Activated CD4-positive, CD25-positive, alpha-beta regulatory T cell (primary cell): ENCODE results near the gene DBH.
A peak's percentile ranks its signal among the peaks of the same experiment; 100 is the strongest.
"Not testable (repeated sequence)": the region's sequence is repeated elsewhere in the genome, so short reads cannot be mapped to it uniquely, and the experiment has no call there.

Experiments
- DNase-seq, 4 experiments: peaks; one replicate each; lab custom pipeline; 2025; lab: John Stamatoyannopoulos, UW

Gene DBH

DNA sequence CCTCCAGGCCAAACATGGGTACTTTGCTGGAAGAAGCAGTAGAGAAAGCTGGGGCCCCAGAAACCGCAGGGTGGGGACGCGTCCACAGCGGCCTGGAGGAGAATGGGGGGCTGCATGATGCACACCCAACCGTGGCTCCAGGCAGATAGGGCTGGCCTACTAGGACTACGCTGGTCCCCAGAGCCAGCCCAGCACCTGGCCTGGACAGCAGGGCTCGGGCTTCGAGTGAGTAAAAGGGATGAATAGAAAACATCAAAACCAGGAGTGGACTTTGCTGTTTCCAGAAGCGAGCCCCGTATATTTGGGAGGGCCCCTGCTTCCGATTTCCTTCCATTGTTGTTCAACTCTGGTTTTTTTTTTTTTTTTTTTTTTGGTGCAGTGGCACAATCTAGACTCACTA lies 30.7 kb downstream of the DBH start:
- no peak for DNase-seq

- no peak for DNase-seq
Observed at GRCh38 chr9:133667759-133668450, 31.7 kb downstream of the DBH start.

DNA sequence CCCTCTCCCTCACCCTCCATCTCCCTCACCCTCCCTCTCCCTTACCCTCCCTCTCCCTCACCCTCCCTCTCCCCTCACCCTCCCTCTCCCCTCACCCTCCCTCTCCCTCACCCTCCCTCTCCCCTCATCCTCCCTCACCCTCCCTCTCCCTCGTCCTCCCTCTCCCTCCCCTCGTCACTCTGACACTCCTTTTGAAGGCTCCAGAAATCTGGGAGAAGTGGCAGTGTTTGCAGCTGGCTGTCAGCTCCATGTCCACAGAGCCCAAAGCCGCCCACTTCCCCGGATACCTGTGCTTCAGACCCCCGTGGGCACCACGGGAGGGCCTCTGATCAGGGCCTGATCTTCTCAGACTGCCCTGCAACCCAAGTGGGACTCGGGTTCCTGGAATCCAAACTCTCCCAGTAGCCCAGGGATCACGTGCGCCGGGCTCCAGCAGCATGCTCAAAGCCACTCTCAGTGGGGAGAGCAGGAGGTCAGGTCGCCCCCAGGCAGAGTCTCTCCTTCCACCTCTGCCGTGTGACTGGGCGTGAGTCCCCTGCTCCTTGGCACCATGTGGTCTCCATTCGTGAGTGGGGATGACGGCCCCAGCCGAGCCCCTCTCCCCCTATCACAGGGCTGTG lies 33.1 kb downstream of the DBH start:
- DNase-seq = no peak

DNA sequence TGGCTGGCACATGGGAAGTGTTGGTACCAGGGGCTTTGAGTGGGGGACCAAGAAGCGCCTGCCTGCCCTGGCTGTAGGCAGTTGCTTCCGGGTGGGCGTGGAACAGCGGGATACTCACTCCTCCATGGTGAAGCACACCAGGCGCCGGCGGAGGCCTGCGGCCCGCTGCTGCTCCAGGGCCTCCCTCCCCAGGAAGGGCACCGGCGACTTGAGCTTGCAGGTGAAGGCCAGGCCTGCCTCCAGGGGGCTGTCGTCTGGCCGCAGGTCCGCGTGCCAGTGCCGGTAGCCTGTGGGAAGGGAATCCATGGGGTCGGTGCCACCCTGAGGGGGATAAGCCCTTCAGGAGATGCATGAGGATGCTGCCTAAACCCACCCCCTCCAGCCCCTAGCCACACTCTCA lies 34.3 kb downstream of the DBH start:
- DNase-seq = no peak

GRCh38 chr9:133671371-133671770 lies 35.2 kb downstream of the DBH start:
- no peak for DNase-seq

DNA sequence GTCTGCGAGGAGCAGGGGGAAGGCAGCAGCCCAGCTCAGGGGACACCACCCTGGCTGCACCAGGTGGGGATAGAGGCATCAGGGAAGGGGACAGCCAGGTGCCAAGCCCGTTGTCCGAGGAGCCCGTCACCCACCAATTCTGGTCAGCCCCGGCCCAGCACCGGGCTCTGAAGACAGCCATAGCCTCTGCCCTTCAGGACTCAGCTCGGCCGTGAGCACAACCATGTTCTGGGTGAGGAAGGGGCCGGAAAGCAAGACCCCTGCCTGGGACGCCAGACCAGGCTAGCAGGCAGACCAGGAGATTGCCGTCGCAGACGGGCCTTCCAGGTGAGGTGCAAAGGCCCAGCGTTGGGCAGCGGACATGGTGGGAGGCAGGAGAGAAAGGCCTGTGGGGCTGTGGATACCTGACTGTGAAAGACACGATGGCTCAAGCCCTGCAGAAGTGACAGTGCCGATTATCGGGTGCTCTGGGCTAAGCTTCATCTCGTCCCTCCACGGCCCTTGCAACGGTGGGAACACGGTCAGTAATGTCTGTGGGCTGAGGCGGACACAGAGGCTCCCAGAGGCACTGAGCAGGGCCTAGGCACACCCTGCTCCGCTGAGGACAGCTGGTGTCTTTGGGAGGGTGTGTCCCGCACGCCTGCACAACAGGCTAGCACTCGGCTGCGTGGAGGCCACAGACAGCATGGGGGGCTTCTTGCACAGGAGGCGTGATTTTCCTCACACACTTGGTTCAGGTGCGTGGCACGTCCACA lies 36.5 kb downstream of the DBH start:
- DNase-seq = no peak

- DNase-seq = no peak
Observed at GRCh38 chr9:133673258-133673655, 37.1 kb downstream of the DBH start.

- DNase-seq = no peak
Observed at GRCh38 chr9:133674091-133674490, 37.9 kb downstream of the DBH start.

DNA sequence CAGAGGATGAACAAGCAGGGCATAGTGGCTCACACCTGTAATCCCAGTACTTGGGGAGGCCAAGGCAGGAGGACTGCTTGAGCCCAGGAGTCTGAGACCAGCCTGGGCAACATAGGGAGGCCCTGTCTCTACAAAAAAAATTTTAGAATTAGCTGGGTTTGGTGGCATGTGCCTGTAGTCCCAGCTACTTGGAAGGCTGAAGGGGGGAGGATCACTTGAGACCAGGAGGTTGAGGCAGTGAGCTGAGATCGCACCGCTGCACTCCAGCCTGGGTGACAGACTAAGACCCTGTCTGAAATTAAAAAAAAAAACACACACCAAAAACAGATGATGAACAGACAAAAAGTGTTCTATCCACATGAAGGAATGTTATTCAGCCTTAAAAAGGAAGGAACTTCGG lies 39.6 kb downstream of the DBH start:
- not testable (repeated sequence) for DNase-seq

DNA sequence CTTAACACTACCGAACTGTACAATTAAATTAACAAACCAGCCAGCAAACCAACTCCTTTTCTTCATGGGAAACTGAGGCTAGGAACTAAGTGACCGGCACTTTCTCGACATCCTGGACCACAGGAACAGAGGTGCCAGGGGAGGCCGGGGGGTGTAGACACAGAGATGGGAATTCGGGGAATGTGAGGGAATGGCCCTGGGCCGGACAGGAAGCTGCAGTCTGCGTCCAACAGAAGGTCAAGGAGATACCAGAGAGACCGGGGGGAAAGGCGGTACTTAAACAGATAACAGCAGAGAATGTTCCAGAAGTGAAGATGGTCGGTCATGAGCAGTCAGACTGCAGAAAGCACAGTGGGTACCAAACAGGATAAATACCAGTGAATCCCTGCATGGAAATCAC lies 40.3 kb downstream of the DBH start:
- no peak for DNase-seq

- DNase-seq = peak in 2 of 4 experiments; percentile 30 to 44
Observed at GRCh38 chr9:133677126-133678010, 41.2 kb downstream of the DBH start.

DNA sequence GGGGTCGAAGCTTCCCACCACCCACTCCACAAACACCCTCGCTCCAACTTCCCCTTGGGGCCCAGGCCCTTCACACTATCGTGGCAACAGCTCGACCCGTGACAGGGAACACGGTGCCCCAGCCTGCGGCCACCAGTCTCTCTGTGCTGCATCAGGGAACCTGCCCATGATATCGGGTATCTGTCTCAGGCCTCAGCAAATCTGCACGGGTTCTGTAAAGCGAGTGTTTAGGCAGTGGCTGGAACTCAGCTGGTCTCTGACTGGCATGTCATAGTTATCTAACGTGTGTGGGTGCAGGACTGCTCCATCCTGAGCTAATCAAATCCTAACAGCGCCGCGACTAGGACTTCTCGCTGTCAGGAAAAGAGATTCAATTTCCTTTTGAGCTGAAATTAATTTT lies 42.9 kb downstream of the DBH start:
- no peak for DNase-seq

GRCh38 chr9:133679466-133680061 lies 43.4 kb downstream of the DBH start:
- no peak for DNase-seq

GRCh38 chr9:133680250-133680975 lies 44.2 kb downstream of the DBH start:
- no peak for DNase-seq

- no peak for DNase-seq
Observed at GRCh38 chr9:133680976-133681657, 45.0 kb downstream of the DBH start.

DNA sequence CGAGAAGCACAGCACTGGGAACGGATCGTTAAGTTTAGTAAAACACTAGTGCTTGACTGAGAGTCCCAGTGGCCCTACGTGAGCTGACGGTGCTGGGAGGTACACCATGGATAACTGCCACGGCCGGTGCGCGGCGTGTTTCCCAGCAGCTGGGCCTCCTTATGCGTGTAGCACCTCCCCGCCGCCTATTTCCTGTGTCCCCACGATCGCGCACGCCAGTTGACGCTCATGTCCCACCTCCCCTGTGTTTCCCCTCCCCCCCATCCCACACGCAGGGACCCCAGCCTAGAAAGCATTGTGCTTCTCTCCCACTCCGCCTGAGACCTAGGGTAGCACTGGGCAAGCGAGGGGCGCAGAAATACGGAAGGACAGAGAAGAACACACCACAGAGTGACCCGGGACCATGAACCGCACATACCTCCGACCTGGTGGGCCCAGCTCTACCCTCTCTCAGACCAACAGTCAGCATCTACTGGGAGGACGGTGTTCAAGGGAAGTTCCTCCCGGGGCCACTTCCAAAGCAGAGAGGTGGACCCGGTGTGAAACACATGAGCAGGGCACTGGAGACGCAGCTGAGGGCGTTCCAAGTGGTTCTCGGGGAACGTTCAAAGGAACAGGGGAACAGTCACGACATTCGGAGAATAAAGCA lies 45.6 kb downstream of the DBH start:
- no peak for DNase-seq

DNA sequence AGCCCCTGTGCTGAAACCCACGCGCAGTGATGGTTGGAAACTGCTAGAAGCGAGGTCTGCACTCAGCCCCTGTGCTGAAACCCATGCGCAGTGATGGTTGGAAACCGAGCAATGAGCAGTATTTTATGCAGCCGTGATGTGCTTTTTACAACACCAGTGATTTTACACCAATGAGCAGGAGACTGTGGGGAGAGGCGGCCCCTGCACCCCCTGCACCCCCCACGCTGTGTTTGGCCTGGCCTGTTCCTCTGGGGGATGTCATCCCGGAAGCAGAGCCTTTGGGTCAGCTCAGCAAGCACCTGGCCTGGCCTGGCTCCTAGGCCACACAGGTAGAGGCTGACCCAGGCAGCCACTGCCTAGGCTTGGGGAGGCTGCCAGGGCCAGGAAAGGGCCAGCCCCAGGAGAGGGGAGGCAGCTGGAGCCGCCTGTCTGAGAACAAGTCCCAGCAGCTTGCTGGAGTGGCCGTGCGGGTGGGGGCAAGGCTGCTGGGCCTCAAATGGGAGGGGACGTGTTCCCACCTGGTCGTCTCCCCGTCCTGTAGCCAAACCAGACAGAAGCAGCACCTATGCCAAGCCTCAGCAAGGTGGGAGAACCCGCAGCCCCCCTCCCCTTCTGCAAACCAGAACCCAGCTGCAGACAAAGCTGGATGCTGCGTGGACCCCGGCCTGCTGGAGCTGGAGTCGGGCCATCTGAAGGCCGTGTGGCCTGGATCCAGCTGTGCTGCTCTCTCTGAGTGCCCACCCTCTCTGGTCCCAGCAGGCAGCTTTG lies 46.8 kb downstream of the DBH start:
- DNase-seq = no peak

GRCh38 chr9:133683586-133684120 lies 47.5 kb downstream of the DBH start:
- DNase-seq = peak in 3 of 4 experiments; percentile 22 to 67 (median 62)
